Kidney epithelial cell (primary cell): ENCODE results near the gene PKP2. TPM values are rescaled to one million over a fixed set of nuclear protein-coding genes. Genes with fewer than 3 reads are reported as not detected.
"Not testable (repeated sequence)": the region's sequence is repeated elsewhere in the genome, so short reads cannot be mapped to it uniquely, and the experiment has no call there.

Experiments used
- DNase-seq: peaks from one replicate; pipeline ENCODE4 v3.0.0-alpha.2; 2010; ENCODE audit warnings: low read depth
- H3K27me3 ChIP-seq: 2 replicates; pipeline ENCODE4 v1.6.0; 2011; ENCODE audit warnings: low read length; ENCODE audit not compliant: control insufficient read depth, insufficient read depth
- H3K36me3 ChIP-seq: 2 replicates; pipeline ENCODE4 v1.5.1; 2011; ENCODE audit warnings: low read length; ENCODE audit not compliant: control insufficient read depth, insufficient read depth
- H3K4me3 ChIP-seq: 2 replicates; pipeline ENCODE4 v1.5.1; 2011; ENCODE audit warnings: low read depth, mild to moderate bottlenecking, control low read depth, low read length
- CTCF ChIP-seq: IDR thresholded peaks from 2 replicates; pipeline ENCODE4 v1.5.1; 2011; ENCODE audit warnings: mild to moderate bottlenecking, moderate library complexity, low read length, control low read depth, inconsistent platforms; ENCODE audit not compliant: insufficient read depth, poor library complexity, severe bottlenecking
- total RNA-seq: library from RNA; depleted of rRNA; stranded (reverse); fragments of >200 nt; gene quantifications from 2 replicates; pipeline ENCODE4 v1.2.3, GENCODE V29; 2015

PKP2 gene
- total RNA-seq, 1 donor from 2014 or later, result 15.0 TPM

- no peak for TF ChIP-seq CTCF
- DNase-seq, result no peak
- Histone ChIP-seq H3K4me3 (no peak overlapping the region), H3K36me3 (no peaks in the 10 kb centered on the region), H3K27me3 (no peaks in the 10 kb centered on the region)
Observed at GRCh38 chr12:32877601-32878459, 18.7 kb downstream of the PKP2 start.

- H3K4me3 ChIP-seq, result no peak overlapping the region
- no peak for DNase-seq
- no peaks in the 10 kb centered on the region for H3K27me3 ChIP-seq
- H3K36me3 ChIP-seq, result no peaks in the 10 kb centered on the region
- no peak for TF ChIP-seq CTCF
Observed at GRCh38 chr12:32876004-32876403, 20.6 kb downstream of the PKP2 start.

GRCh38 chr12:32874975-32875374 lies 21.6 kb downstream of the PKP2 start:
- DNase-seq, result no peak
- no peaks in the 10 kb centered on the region for H3K36me3 ChIP-seq

DNA sequence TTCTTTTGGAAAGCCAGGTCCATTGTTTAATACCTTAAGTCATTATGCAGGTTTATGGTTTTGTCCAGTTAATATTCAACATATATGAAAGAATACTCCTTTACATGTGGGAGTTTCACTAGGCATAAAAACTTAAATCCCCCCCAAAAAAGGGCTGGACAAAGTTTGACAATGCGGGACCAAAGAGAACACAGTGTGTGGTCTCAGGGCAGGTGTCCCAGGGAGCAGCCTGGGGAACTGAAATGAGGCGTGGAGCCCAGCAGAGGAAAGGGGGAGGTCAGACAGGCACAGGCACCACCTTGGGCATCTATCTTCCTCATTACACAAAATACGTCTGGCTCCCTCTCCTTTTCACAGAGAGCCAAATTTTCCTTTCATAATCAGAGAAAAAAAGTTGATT lies 22.5 kb downstream of the PKP2 start:
- Histone ChIP-seq H3K27me3 (no peaks in the 10 kb centered on the region), H3K36me3 (no peaks in the 10 kb centered on the region), H3K4me3 (no peak overlapping the region)
- no peak for TF ChIP-seq CTCF
- no peak for DNase-seq

More at GRCh38 chr12:32874975-32875374, 21.6 kb downstream of the PKP2 start:
- Histone ChIP-seq H3K4me3 (no peak overlapping the region), H3K27me3 (no peaks in the 10 kb centered on the region)
- TF ChIP-seq CTCF, result no peak

DNA sequence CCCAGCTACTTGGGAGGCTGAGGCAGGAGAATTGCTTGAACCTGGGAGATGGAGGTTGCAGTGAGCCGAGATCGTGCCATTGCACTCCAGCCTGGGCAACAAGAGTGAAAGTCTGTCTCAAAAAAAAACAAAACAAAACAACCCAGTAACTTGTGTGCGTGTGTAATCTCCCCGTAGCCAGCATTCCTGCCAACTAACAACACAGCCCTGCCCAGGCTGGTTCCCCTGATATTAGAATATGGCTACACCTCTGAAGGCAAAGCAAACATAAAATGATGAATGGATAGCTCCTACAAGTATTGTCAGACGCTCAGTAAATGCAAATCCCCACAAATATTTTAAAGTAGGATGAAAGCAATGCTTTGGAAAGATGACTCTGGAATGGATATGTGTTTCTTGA lies 24.2 kb downstream of the PKP2 start:
- not testable (repeated sequence) for H3K27me3 ChIP-seq, DNase-seq, H3K4me3 ChIP-seq, H3K36me3 ChIP-seq

- no peak for DNase-seq
- peaks cover 2% of the 10 kb centered on the region for H3K36me3 ChIP-seq
- H3K4me3 ChIP-seq, result no peak overlapping the region
- H3K27me3 ChIP-seq, result no peaks in the 10 kb centered on the region
- no peak for TF ChIP-seq CTCF
Observed at GRCh38 chr12:32870716-32871115, 25.9 kb downstream of the PKP2 start.
